Large intestine (tissue), 3 donors: ENCODE measurements around the gene ULK4. TPM values are rescaled to one million over a fixed set of nuclear protein-coding genes. Genes with fewer than 3 reads are reported as not detected.
"Not testable (repeated sequence)": the region's sequence is repeated elsewhere in the genome, so short reads cannot be mapped to it uniquely, and the experiment has no call there.

ENCODE experiments used
- DNase-seq, 2 donors: peaks; one replicate each; pipeline versions ENCODE4 v3.0.0 to v3.0.0-alpha.2; 2013
- H3K27ac ChIP-seq: one replicate; pipeline ENCODE4 v1.5.1; 2013; ENCODE audit warnings: low read length
- H3K27me3 ChIP-seq: 2 replicates; pipeline ENCODE4 v1.6.1; 2013; ENCODE audit warnings: low read length; ENCODE audit not compliant: control insufficient read depth, insufficient read depth
- H3K36me3 ChIP-seq: 2 replicates; pipeline ENCODE4 v1.6.1; 2013; ENCODE audit warnings: low read length; ENCODE audit not compliant: control insufficient read depth, insufficient read depth
- H3K4me1 ChIP-seq: one replicate; pipeline ENCODE4 v1.6.1; 2013; ENCODE audit warnings: low read length; ENCODE audit not compliant: control insufficient read depth, insufficient read depth
- H3K4me3 ChIP-seq: one replicate; pipeline ENCODE4 v1.5.1; 2013; ENCODE audit warnings: low read length
- H3K9me3 ChIP-seq: one replicate; pipeline ENCODE4 v1.6.1; 2013; ENCODE audit warnings: mild to moderate bottlenecking, low read depth, low read length, moderate library complexity; ENCODE audit not compliant: control insufficient read depth
- WGBS: methylation state at CpG from one replicate; pipeline ENCODE4 v1.1.5; 2013; ENCODE audit warnings: low lambda C conversion rate; ENCODE audit not compliant: insufficient coverage; 5-methylcytosine and 5-hydroxymethylcytosine counted together
- polyA plus RNA-seq: library from polyadenylated mRNA; unstranded; fragments of 120-200 nt; gene quantifications from one replicate; pipeline ENCODE4 v1.2.1, GENCODE V29; 2013

The ULK4 gene
- polyA plus RNA-seq, 1 donor, result 2.1 TPM

GRCh38 chr3:41456162-41456561, 505.7 kb downstream of the ULK4 start:
- no peaks in the 10 kb centered on the region for H3K36me3 ChIP-seq
- no peaks in the 10 kb centered on the region for H3K9me3 ChIP-seq
- no peaks in the 10 kb centered on the region for H3K27me3 ChIP-seq
- no peak for DNase-seq
- H3K4me1 ChIP-seq, result no peaks in the 10 kb centered on the region
- H3K4me3 ChIP-seq, result no peak overlapping the region
- no peak overlapping the region for H3K27ac ChIP-seq
- WGBS, result no CpG with 5 or more reads among the region's 2 CpGs

DNA sequence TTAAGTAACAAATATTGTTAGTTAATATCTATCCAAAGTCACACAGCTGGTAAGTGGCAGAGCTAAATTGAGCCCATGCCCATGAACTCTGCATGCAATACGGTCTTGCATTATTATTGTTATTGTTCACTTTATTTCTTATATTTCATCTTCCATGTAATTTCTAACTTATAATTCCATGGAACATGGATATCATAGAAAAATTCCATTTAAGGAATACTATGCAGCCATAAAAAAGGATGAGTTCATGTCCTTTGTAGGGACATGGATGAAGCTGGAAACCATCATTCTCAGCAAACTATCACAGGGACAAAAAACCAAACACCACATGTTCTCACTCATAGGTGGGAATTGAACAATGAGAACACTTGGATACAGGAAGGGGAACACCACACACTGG, 508.3 kb downstream of the ULK4 start:
- H3K36me3 ChIP-seq, H3K4me3 ChIP-seq, DNase-seq, H3K4me1 ChIP-seq, H3K27me3 ChIP-seq, H3K27ac ChIP-seq, H3K9me3 ChIP-seq: not testable (repeated sequence)
- WGBS, result no CpG with 5 or more reads among the region's 1 CpG

GRCh38 chr3:41450416-41451231, 511.3 kb downstream of the ULK4 start:
- no peak overlapping the region for H3K4me3 ChIP-seq
- 0% methylated on average over 1 of the region's 4 CpGs for WGBS
- H3K27me3 ChIP-seq, result no peaks in the 10 kb centered on the region
- H3K27ac ChIP-seq, result no peak overlapping the region
- H3K9me3 ChIP-seq, result no peaks in the 10 kb centered on the region
- H3K4me1 ChIP-seq, result no peaks in the 10 kb centered on the region
- no peaks in the 10 kb centered on the region for H3K36me3 ChIP-seq
- DNase-seq, result peak in 1 of 2 donors; percentile 16

GRCh38 chr3:41448396-41448795, 513.5 kb downstream of the ULK4 start:
- no peaks in the 10 kb centered on the region for H3K9me3 ChIP-seq
- no peak overlapping the region for H3K4me3 ChIP-seq
- no peak overlapping the region for H3K27ac ChIP-seq
- DNase-seq, result no peak
- H3K36me3 ChIP-seq, result no peaks in the 10 kb centered on the region
- H3K4me1 ChIP-seq, result no peaks in the 10 kb centered on the region
- H3K27me3 ChIP-seq, result no peaks in the 10 kb centered on the region
- WGBS, result 86% methylated on average over 3 of the region's 4 CpGs

DNA sequence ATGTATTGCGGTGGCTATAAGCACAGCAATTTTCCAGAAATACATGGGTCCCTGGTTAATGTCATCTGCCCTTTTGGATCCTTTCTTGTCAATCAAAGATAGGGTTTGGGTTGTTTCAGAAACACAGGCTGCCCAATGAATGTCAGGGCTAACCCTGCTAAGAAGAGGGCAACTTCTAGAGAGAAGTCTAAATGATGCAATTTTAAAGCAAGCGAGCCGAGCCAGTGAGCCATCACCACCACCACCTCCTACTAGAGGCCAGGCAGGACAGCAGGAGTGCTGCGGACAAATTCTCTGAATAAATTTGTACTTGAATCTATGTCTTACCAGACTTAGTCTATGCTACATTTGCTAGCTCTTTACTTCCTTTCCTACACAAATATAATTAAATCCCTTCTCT, 514.2 kb downstream of the ULK4 start:
- Histone ChIP-seq H3K4me1 (no peaks in the 10 kb centered on the region), H3K9me3 (no peaks in the 10 kb centered on the region), H3K27ac (no peak overlapping the region), H3K4me3 (no peak overlapping the region), H3K27me3 (no peaks in the 10 kb centered on the region), H3K36me3 (no peaks in the 10 kb centered on the region)
- DNase-seq, result no peak
- 100% methylated on average over 1 of the region's 4 CpGs for WGBS

DNA sequence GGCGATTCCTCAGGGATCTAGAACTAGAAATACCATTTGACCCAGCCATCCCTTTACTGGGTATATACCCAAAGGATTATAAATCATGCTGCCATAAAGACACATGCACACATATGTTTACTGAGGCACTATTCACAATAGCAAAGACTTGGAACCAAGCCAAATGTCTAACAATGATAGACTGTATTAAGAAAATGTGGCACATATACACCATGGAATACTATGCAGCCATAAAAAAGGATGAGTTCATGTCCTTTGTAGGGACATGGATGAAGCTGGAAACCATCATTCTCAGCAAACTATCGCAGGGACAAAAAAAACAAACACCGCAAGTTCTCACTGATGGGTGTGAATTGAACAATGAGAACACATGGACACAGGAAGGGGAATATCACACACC, 515.6 kb downstream of the ULK4 start:
- not testable (repeated sequence) for H3K4me1 ChIP-seq, H3K9me3 ChIP-seq, H3K4me3 ChIP-seq, H3K36me3 ChIP-seq, H3K27ac ChIP-seq, DNase-seq, H3K27me3 ChIP-seq
- no CpG with 5 or more reads among the region's 3 CpGs for WGBS

DNA sequence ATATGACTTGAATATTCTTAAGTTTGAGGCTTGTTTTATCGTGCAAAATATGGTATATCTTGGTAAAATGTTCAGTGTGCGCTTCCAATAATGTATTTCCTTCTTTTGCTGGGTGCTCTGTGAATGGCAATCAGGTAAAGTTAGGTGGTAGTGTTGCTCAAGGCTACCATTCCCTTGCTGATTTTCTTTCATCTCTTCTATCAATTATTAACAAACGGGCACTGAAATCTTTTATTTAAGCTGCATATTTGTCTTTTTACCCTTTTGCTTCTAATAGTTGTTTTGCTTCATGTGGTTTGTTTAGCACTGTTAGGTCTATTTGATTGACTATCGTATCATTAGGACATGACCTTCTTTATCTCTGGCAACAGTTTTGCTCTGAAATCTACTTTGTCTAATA, 520.3 kb downstream of the ULK4 start:
- Histone ChIP-seq H3K4me1 (no peaks in the 10 kb centered on the region), H3K4me3 (no peak overlapping the region), H3K27me3 (no peaks in the 10 kb centered on the region), H3K27ac (no peak overlapping the region), H3K36me3 (no peaks in the 10 kb centered on the region), H3K9me3 (no peaks in the 10 kb centered on the region)
- WGBS, result 90% methylated on average over 4 of the region's 4 CpGs
- DNase-seq, result no peak

DNA sequence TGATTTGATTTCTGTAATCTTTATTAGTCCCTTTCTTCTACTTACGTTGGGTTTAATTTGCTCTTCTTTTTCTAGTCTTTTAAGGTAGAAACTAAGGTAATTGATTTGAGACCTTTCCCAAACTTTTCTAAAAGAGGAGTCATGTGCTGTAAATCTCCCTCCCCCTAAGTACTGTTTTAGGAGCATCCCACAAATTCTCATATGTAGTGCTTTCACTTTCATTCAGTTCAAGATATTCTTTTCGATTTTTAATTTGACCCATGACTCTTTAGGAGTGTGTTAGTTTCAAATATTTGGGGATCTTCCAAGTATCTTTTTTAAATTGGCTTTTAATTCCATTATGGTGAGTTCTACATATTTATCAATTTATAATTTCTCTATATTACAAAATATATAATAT, 520.8 kb downstream of the ULK4 start:
- no peak for DNase-seq
- 100% methylated on average over 2 of the region's 2 CpGs for WGBS
- no peak overlapping the region for H3K4me3 ChIP-seq
- no peak overlapping the region for H3K27ac ChIP-seq
- H3K27me3 ChIP-seq, result no peaks in the 10 kb centered on the region
- no peaks in the 10 kb centered on the region for H3K36me3 ChIP-seq
- no peaks in the 10 kb centered on the region for H3K4me1 ChIP-seq
- no peaks in the 10 kb centered on the region for H3K9me3 ChIP-seq

DNA sequence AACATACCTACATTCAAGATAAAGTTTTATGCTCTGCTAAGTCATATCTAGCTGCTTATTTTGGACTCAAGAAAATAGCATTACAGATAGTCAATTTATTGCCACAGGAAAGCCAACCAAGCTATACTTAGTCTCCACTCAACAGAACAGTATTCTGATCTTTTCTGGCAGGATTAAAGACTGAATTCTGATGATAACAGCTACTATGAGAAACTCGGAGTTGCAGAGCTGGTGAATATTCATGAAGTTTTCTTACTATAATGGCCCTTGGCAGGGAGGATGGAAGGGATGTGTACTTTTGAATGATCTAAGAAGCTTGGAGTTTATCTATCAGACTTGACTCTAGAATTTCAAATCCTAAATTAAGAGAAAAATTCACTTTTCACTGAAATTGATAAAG, 524.9 kb downstream of the ULK4 start:
- H3K4me3 ChIP-seq, result no peak overlapping the region
- no CpG with 5 or more reads among the region's 1 CpG for WGBS
- H3K9me3 ChIP-seq, result no peaks in the 10 kb centered on the region
- H3K36me3 ChIP-seq, result no peaks in the 10 kb centered on the region
- H3K27me3 ChIP-seq, result no peaks in the 10 kb centered on the region
- H3K4me1 ChIP-seq, result no peaks in the 10 kb centered on the region
- no peak overlapping the region for H3K27ac ChIP-seq
- no peak for DNase-seq

GRCh38 chr3:41434781-41435180, 527.1 kb downstream of the ULK4 start:
- Histone ChIP-seq H3K27me3 (no peaks in the 10 kb centered on the region), H3K27ac (no peak overlapping the region), H3K36me3 (no peaks in the 10 kb centered on the region), H3K4me3 (no peak overlapping the region), H3K4me1 (no peaks in the 10 kb centered on the region), H3K9me3 (no peaks in the 10 kb centered on the region)
- DNase-seq, result no peak
- 100% methylated on average over 1 of the region's 2 CpGs for WGBS

DNA sequence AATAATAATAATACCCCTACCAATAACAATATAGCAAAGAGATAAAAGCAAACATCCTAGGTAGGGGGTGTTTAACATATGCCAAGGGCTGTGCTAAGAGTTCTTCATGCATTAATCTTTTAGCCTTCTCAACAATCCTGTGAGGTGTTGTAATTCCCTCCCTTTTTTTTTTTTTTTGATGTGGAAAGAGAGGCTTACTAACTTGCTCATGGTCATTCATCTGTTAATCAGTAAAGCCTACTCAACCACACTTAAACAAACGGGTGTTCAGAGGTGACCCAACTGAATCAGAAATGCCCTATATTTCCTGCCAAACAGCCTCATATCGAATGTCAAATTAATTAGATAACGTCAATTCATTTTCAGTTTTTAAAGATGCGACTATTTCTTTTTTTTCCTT, 530.5 kb downstream of the ULK4 start:
- no peaks in the 10 kb centered on the region for H3K4me1 ChIP-seq
- H3K9me3 ChIP-seq, result no peaks in the 10 kb centered on the region
- no peaks in the 10 kb centered on the region for H3K36me3 ChIP-seq
- DNase-seq, result no peak
- no peaks in the 10 kb centered on the region for H3K27me3 ChIP-seq
- WGBS, result 67% methylated on average over 2 of the region's 4 CpGs
- no peak overlapping the region for H3K4me3 ChIP-seq
- no peak overlapping the region for H3K27ac ChIP-seq
